Smooth muscle cell (in vitro differentiated cells): ENCODE results near the gene TMEM185A. TPM values are rescaled to one million over a fixed set of nuclear protein-coding genes. Genes with fewer than 3 reads are reported as not detected.
"Not testable (repeated sequence)": the region's sequence is repeated elsewhere in the genome, so short reads cannot be mapped to it uniquely, and the experiment has no call there.

ENCODE experiments used
- DNase-seq: peaks from one replicate; lab custom pipeline; 2025; ENCODE audit not compliant: unreplicated experiment; lab: John Stamatoyannopoulos, UW
- H2AFZ ChIP-seq: fragments of 200-600 bp; sonication (generic); 2 replicates; pipeline ENCODE4 v1.6.0; 2016; ENCODE audit warnings: antibody characterized with exemption, low read depth, mild to moderate bottlenecking
- H3F3A ChIP-seq: fragments of 200-600 bp; sonication (generic); 2 replicates; pipeline ENCODE4 v1.6.0; 2017; ENCODE audit warnings: antibody characterized with exemption, low read depth
- H3K27ac ChIP-seq: fragments of 200-600 bp; sonication (generic); 2 replicates; pipeline ENCODE4 v1.5.1; 2016; ENCODE audit warnings: low read depth, mild to moderate bottlenecking
- H3K27me3 ChIP-seq: fragments of 200-600 bp; sonication (generic); 2 replicates; pipeline ENCODE4 v1.6.1; 2016; ENCODE audit warnings: low read depth, mild to moderate bottlenecking
- H3K36me3 ChIP-seq: fragments of 200-600 bp; sonication (generic); 2 replicates; pipeline ENCODE4 v1.5.1; 2016; ENCODE audit warnings: low read depth
- H3K4me1 ChIP-seq: fragments of 200-600 bp; sonication (generic); 2 replicates; pipeline ENCODE4 v1.5.1; 2016; ENCODE audit warnings: low read depth
- H3K4me2 ChIP-seq: fragments of 200-600 bp; sonication (generic); 2 replicates; pipeline ENCODE4 v1.6.0; 2016; ENCODE audit warnings: mild to moderate bottlenecking
- H3K4me3 ChIP-seq: fragments of 200-600 bp; sonication (generic); 2 replicates; pipeline ENCODE4 v1.5.1; 2016; ENCODE audit warnings: mild to moderate bottlenecking
- H3K79me2 ChIP-seq: fragments of 200-600 bp; sonication (generic); 2 replicates; pipeline ENCODE4 v1.6.0; 2016; ENCODE audit warnings: low read depth, mild to moderate bottlenecking
- H3K9ac ChIP-seq: fragments of 200-600 bp; sonication (generic); 2 replicates; pipeline ENCODE4 v1.6.0; 2016; ENCODE audit warnings: low read depth
- H3K9me3 ChIP-seq: fragments of 200-600 bp; sonication (generic); replicated peaks from 2 replicates; pipeline ENCODE4 v1.5.1; 2016; ENCODE audit warnings: low read depth
- H4K20me1 ChIP-seq: fragments of 200-600 bp; sonication (generic); 2 replicates; pipeline ENCODE4 v1.6.0; 2016; ENCODE audit warnings: low read depth
- CTCF ChIP-seq: fragments of 200-600 bp; sonication (generic); IDR thresholded peaks from 2 replicates; pipeline ENCODE4 v1.5.1; 2017; ENCODE audit warnings: borderline replicate concordance, mild to moderate bottlenecking, antibody characterized with exemption; ENCODE audit not compliant: insufficient read depth, poor library complexity, severe bottlenecking
- WGBS: methylation state at CpG from one replicate; pipeline ENCODE4 v1.1.7; 2016; ENCODE audit warnings: low lambda C conversion rate; 5-methylcytosine and 5-hydroxymethylcytosine counted together
- polyA plus RNA-seq: library from polyadenylated mRNA; unstranded; fragments of >200 nt; fragmentation: Nextera tagmentation; extraction: Ambion mirVana; gene quantifications from 2 replicates; pipeline ENCODE4 v1.2.1, GENCODE V29; 2016
- total RNA-seq: library from RNA; depleted of rRNA; stranded (reverse); fragments of >200 nt; gene quantifications from 2 replicates; pipeline ENCODE4 v1.2.3, GENCODE V29; 2014

The TMEM185A gene
- total and polyA plus RNA-seq, 2 experiments from 2014 or later, result 33.4 to 38.6 TPM

- DNase-seq, result no peak
- H3K4me3 ChIP-seq, result no peak overlapping the region
- no peak overlapping the region for H3K9ac ChIP-seq
- no peaks in the 10 kb centered on the region for H3K36me3 ChIP-seq
- WGBS, result 63% methylated on average over 1 of the region's 1 CpG
- H3K4me1 ChIP-seq, result no peaks in the 10 kb centered on the region
- H3K4me2 ChIP-seq, result no peak overlapping the region
- no peaks in the 10 kb centered on the region for H3K27me3 ChIP-seq
- H3F3A ChIP-seq, result no peaks in the 10 kb centered on the region
- H3K9me3 ChIP-seq, result no peaks in the 10 kb centered on the region
- H3K79me2 ChIP-seq, result peaks cover 40% of the 10 kb centered on the region
- H3K27ac ChIP-seq, result no peak overlapping the region
- peaks cover 58% of the 10 kb centered on the region for H4K20me1 ChIP-seq
- no peak overlapping the region for H2AFZ ChIP-seq
- TF ChIP-seq CTCF, result no peak
Observed at GRCh38 chrX:149611623-149612175, 19.9 kb downstream of the TMEM185A start.

- DNase-seq, result no peak
- TF ChIP-seq CTCF, result no peak
- Histone ChIP-seq H3K27ac (no peak overlapping the region), H3K36me3 (no peaks in the 10 kb centered on the region), H4K20me1 (peaks cover 46% of the 10 kb centered on the region), H3K4me2 (no peak overlapping the region), H3K27me3 (no peaks in the 10 kb centered on the region), H3K9ac (no peak overlapping the region), H3K79me2 (peaks cover 29% of the 10 kb centered on the region), H3K4me3 (no peak overlapping the region), H3K4me1 (no peaks in the 10 kb centered on the region), H3F3A (no peaks in the 10 kb centered on the region), H2AFZ (no peak overlapping the region), H3K9me3 (no peaks in the 10 kb centered on the region)
- 86% methylated on average over 5 of the region's 5 CpGs for WGBS
Observed at GRCh38 chrX:149610511-149610910, 21.1 kb downstream of the TMEM185A start.

GRCh38 chrX:149607699-149608098, 23.9 kb downstream of the TMEM185A start:
- Histone ChIP-seq H3K4me2 (no peak overlapping the region), H4K20me1 (peaks cover 27% of the 10 kb centered on the region), H3K9ac (no peak overlapping the region), H3K27ac (no peak overlapping the region), H3K4me3 (no peak overlapping the region), H3K36me3 (no peaks in the 10 kb centered on the region), H3K79me2 (peaks cover 7% of the 10 kb centered on the region), H3K9me3 (no peaks in the 10 kb centered on the region), H3F3A (no peaks in the 10 kb centered on the region), H2AFZ (no peak overlapping the region), H3K27me3 (no peaks in the 10 kb centered on the region), H3K4me1 (no peaks in the 10 kb centered on the region)
- DNase-seq, result no peak
- TF ChIP-seq CTCF, result no peak

GRCh38 chrX:149605248-149605885, 26.2 kb downstream of the TMEM185A start:
- H3K9ac ChIP-seq, H2AFZ ChIP-seq, H3F3A ChIP-seq, DNase-seq, H3K79me2 ChIP-seq, H3K4me1 ChIP-seq, H3K4me3 ChIP-seq, H3K27me3 ChIP-seq, H3K9me3 ChIP-seq, H3K36me3 ChIP-seq, H3K4me2 ChIP-seq: not testable (repeated sequence)
- WGBS, result 75% methylated on average over 7 of the region's 7 CpGs
- Histone ChIP-seq H4K20me1 (peaks cover 12% of the 10 kb centered on the region), H3K27ac (peak overlapping the region; percentile 28)

DNA sequence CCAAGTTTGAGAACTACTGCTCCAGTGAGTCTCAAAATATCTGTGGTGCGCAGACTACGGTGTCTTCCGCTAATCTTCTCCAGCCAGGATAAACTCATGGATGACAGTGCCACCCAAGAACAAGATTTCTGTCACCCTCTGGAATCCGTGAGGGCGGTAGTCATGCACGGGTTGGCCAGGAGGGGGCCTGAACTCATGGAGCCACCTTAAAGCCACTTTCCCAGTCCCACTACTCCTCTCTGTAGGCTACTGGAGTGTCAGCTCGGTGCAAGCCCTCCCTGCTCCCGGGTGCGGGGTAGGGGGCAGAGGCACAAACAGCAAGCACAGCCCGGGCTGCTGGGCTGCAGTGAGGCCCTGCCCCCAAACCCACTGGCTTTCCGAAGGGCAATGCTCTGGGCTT, 33.0 kb downstream of the TMEM185A start:
- H3K4me2 ChIP-seq, H4K20me1 ChIP-seq, H3F3A ChIP-seq, H3K79me2 ChIP-seq, DNase-seq, H3K4me3 ChIP-seq, H3K27ac ChIP-seq, H3K9me3 ChIP-seq, H3K36me3 ChIP-seq, H3K4me1 ChIP-seq, H3K27me3 ChIP-seq, H3K9ac ChIP-seq, H2AFZ ChIP-seq: not testable (repeated sequence)
- WGBS, result 60% methylated on average over 6 of the region's 11 CpGs

DNA sequence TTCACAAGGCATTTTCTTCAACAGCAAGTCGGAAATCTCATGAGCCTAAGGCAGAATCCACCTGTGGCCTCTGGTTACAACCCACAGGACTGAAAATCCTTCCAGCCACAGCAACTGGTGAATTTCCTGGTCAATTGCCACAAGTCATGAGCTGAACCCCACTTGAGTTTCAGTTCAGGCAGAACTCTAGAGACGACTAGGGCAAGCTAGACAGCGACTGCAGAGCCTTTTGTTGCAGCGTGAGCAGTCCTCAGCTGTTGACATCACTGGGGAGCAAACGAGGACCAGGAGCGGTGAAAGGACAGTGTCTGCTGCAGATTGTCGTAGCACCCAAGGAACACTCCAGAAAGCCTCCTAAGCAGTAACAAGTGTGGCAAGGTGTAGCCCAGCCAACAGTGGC, 35.6 kb downstream of the TMEM185A start:
- not testable (repeated sequence) for H3K27me3 ChIP-seq, H3K9me3 ChIP-seq, H3K4me2 ChIP-seq, H4K20me1 ChIP-seq, H3K4me1 ChIP-seq, H3K9ac ChIP-seq, H3K4me3 ChIP-seq, H3K36me3 ChIP-seq, DNase-seq, H3K27ac ChIP-seq, H3F3A ChIP-seq, H2AFZ ChIP-seq, H3K79me2 ChIP-seq
- WGBS, result no CpG with 5 or more reads among the region's 7 CpGs
